Stomach (tissue), 9 donors: Measurements from ENCODE around the gene C20orf141. TPM values are rescaled to one million over a fixed set of nuclear protein-coding genes. Genes with fewer than 3 reads are reported as not detected.

Source experiments
- DNase-seq, 2 donors: peaks; one replicate each; pipeline versions ENCODE4 v3.0.0 to v3.0.0-alpha.2; 2013 to 2019
- H3K27ac ChIP-seq, 5 donors: fragments of 200-600 bp in 4 of 5; sonication (generic) in 4 of 5; one replicate each; pipeline ENCODE4 v1.5.1; 2013 to 2019; ENCODE audit warnings: mild to moderate bottlenecking in 1 of 5, moderate library complexity in 1 of 5
- H3K27me3 ChIP-seq, 3 donors: fragments of 200-600 bp; sonication (generic); one replicate each; pipeline ENCODE4 v1.5.1; 2017 to 2019; ENCODE audit warnings: mixed run types in 1 of 3
- H3K36me3 ChIP-seq, 4 donors: fragments of 200-600 bp; sonication (generic); 1 replicate in 3 of 4; 2 replicates in 1 of 4; pipeline ENCODE4 v1.5.1; 2016 to 2019
- H3K4me1 ChIP-seq, 4 donors: fragments of 200-600 bp; sonication (generic); one replicate each; pipeline ENCODE4 v1.5.1; 2016 to 2019
- H3K4me3 ChIP-seq, 4 donors: fragments of 200-600 bp; sonication (generic) in 3 of 4; one replicate each; pipeline ENCODE4 v1.5.1; 2016 to 2019; ENCODE audit warnings: mild to moderate bottlenecking in 1 of 4
- H3K9me3 ChIP-seq, 4 donors: fragments of 200-600 bp; sonication (generic); one replicate each; pipeline ENCODE4 v1.5.1; 2016 to 2019
- CTCF ChIP-seq, 7 experiments: fragments of 450-650 bp in 4 of 7; fragments of 200-600 bp in 3 of 7; sonication (generic) in 3 of 7; IDR thresholded peaks; one replicate each; pipeline ENCODE4 v1.5.1; 2016 to 2019; ENCODE audit warnings: antibody characterized with exemption in 7 of 7, control low read depth in 2 of 7, mild to moderate bottlenecking in 1 of 7
- EP300 ChIP-seq: sonication (generic); formaldehyde crosslinking; IDR thresholded peaks from one replicate; pipeline ENCODE4 v1.6.1; 2017; ENCODE audit warnings: antibody characterized with exemption
- POLR2A ChIP-seq, 4 donors: fragments of 450-650 bp; IDR thresholded peaks; one replicate each; pipeline ENCODE4 v1.6.1; 2016; ENCODE audit warnings: antibody characterized with exemption in 4 of 4, control low read depth in 2 of 4, mild to moderate bottlenecking in 1 of 4, moderate library complexity in 1 of 4
- POLR2AphosphoS5 ChIP-seq, 3 donors: sonication (generic); formaldehyde crosslinking; IDR thresholded peaks; one replicate each; pipeline ENCODE4 v1.6.1; 2016; ENCODE audit warnings: antibody characterized with exemption in 3 of 3
- WGBS, 5 donors: extraction: QIAGEN DNeasy Blood & Tissue Kit in 3 of 5; methylation state at CpG; one replicate each; pipeline versions ENCODE4 v1.1.5 to v1.1.7; 2013 to 2018; 5-methylcytosine and 5-hydroxymethylcytosine counted together
- intact Hi-C: fragments of 100-400 bp; cut with DNase I; formaldehyde crosslinking; loops from one replicate; pipeline ENCODE4 v1.15.1; 2023; ENCODE audit warnings: low total_unique reads
- polyA plus RNA-seq, 3 donors: library from polyadenylated mRNA; stranded (reverse); fragments of 200-250 nt; gene quantifications; one replicate each; pipeline ENCODE4 v1.2.3, GENCODE V29; 2013
- total RNA-seq, 5 donors: library from RNA; depleted of rRNA; stranded (reverse); fragments of >200 nt; gene quantifications; one replicate each; pipeline versions ENCODE4 v1.1.0 to v1.2.3, GENCODE V29; 2014 to 2016
- donor health status: healthy with polysubstance abuse.
- donor health status: Bipolar disorder and iron deficiency.
- donor health status: healthy.

The C20orf141 gene
- total and polyA plus RNA-seq, 8 donors: not detected

GRCh38 chr20:2798814-2799213 is 16.0 kb upstream of the C20orf141 start:
- no peak overlapping the region for H3K4me3 ChIP-seq
- H3K9me3 ChIP-seq: no peaks in the 10 kb centered on the region
- H3K4me1 ChIP-seq: peaks cover 5 to 25% (median 22%) of the 10 kb centered on the region in 4 donors
- intact Hi-C loops: no loop called here
- H3K27ac ChIP-seq: no peak overlapping the region
- H3K27me3 ChIP-seq: peaks cover 2 to 97% (median 49%) of the 10 kb centered on the region in 3 donors
- no peak for TF ChIP-seq EP300
- no peak for TF ChIP-seq POLR2A (IDR thresholded peaks at IDR 0.05)
- no peak for TF ChIP-seq CTCF (IDR thresholded peaks at IDR 0.05)
- TF ChIP-seq POLR2AphosphoS5 (IDR thresholded peaks at IDR 0.05): no peak
- no peaks in the 10 kb centered on the region for H3K36me3 ChIP-seq
- WGBS, 5 donors: 73 to 83% (median 80%) methylated on average over 6 of the region's 6 CpGs
- no peak for DNase-seq

DNA sequence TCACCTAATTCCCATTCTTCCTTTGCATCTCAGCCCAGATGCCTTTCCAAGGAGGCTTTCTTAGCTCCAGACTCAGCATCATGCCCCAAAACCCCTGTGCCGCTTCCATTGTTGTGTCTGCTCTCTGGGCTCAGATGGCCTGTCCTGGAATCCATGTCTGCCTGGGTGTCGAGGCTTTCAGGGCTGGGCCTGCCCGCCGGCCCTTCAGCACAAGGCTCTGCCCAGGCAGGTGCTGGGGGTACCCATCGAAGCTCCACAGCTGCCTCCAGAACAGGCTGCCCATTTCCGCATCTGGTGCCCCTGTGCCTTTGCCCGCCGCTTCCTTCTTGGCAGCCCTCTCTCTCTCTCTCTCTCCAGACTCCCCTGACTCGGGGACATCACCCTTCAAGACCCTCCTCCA is 15.5 kb upstream of the C20orf141 start:
- no peak overlapping the region for H3K27ac ChIP-seq
- H3K4me3 ChIP-seq: peak overlapping the region; percentile 15 to 53 (median 30)

GRCh38 chr20:2799688-2800520 is 14.9 kb upstream of the C20orf141 start:
- no peaks in the 10 kb centered on the region for H3K9me3 ChIP-seq
- no peak overlapping the region for H3K27ac ChIP-seq
- TF ChIP-seq CTCF (IDR thresholded peaks at IDR 0.05): no peak
- TF ChIP-seq EP300: no peak
- no peak for TF ChIP-seq POLR2A (IDR thresholded peaks at IDR 0.05)
- TF ChIP-seq POLR2AphosphoS5 (IDR thresholded peaks at IDR 0.05): no peak
- peaks cover 5 to 99% (median 59%) of the 10 kb centered on the region in 3 donors for H3K27me3 ChIP-seq
- 3 to 7% (median 4%) methylated on average over 28 to 61 of the region's 61 CpGs for WGBS, 5 donors
- peak in 1 of 2 donors; percentile 50 for DNase-seq
- H3K4me1 ChIP-seq: peaks cover 5 to 28% (median 23%) of the 10 kb centered on the region in 4 donors
- H3K4me3 ChIP-seq: peak overlapping the region; percentile 15 to 53 (median 30)
- intact Hi-C loops: no loop called here
- H3K36me3 ChIP-seq: no peaks in the 10 kb centered on the region

More for the DNA sequence above, 15.5 kb upstream of the C20orf141 start:
- peaks cover 5 to 25% (median 22%) of the 10 kb centered on the region in 4 donors for H3K4me1 ChIP-seq
- TF ChIP-seq EP300 (no peak), CTCF (IDR thresholded peaks at IDR 0.05) (no peak), POLR2A (IDR thresholded peaks at IDR 0.05) (no peak), POLR2AphosphoS5 (IDR thresholded peaks at IDR 0.05) (no peak)
- no peaks in the 10 kb centered on the region for H3K36me3 ChIP-seq
- WGBS, 5 donors: 49 to 64% (median 53%) methylated on average over 8 to 9 of the region's 9 CpGs
- DNase-seq: no peak
- H3K27me3 ChIP-seq: peaks cover under 1 to 97% (median 52%) of the 10 kb centered on the region in 3 donors
- no peaks in the 10 kb centered on the region for H3K9me3 ChIP-seq
- intact Hi-C loops: no loop called here

GRCh38 chr20:2800521-2801285 is 14.1 kb upstream of the C20orf141 start, which contains the start of gene CPXM1:
TSS of gene CPXM1 (minus strand) at chr20:2800627. CDS start at chr20:2800572, 55 bp downstream.
- 3 to 14% (median 3%) methylated on average over 11 to 49 of the region's 52 CpGs for WGBS, 5 donors
- H3K9me3 ChIP-seq: no peaks in the 10 kb centered on the region
- H3K4me3 ChIP-seq: peak within 1 kb of the TSS; percentile 15 to 53 (median 30)
- TF ChIP-seq POLR2A (IDR thresholded peaks at IDR 0.05): no peak
- TF ChIP-seq CTCF (IDR thresholded peaks at IDR 0.05): no peak
- TF ChIP-seq POLR2AphosphoS5 (IDR thresholded peaks at IDR 0.05): no peak
- TF ChIP-seq EP300: no peak
- no peak within 1 kb of the TSS for H3K27ac ChIP-seq
- intact Hi-C loops: no loop called here
- H3K27me3 ChIP-seq: peaks cover 8 to 99% (median 67%) of the 10 kb centered on the region in 3 donors
- DNase-seq: peak in 1 of 2 donors; percentile 72
- H3K36me3 ChIP-seq: no peaks in the 10 kb centered on the region
- H3K4me1 ChIP-seq: peaks cover 5 to 36% (median 30%) of the 10 kb centered on the region in 4 donors
